Measurements from ENCODE around the gene TP53BP2. TPM values are rescaled to one million over a fixed set of nuclear protein-coding genes. Genes with fewer than 3 reads are reported as not detected.

The TP53BP2 gene
- total and polyA plus RNA-seq, 4 donors, result 3.9 to 26.8 (median 13.0) TPM

- peak in 1 of 2 donors; percentile 1 for TF ChIP-seq RAD21 (IDR thresholded peaks at IDR 0.05)
- TF ChIP-seq YY1 (IDR thresholded peaks at IDR 0.05), result peak; percentile 53
- TF ChIP-seq ZBTB33 (IDR thresholded peaks at IDR 0.05), result no peak
- TF ChIP-seq, protein P1, sequence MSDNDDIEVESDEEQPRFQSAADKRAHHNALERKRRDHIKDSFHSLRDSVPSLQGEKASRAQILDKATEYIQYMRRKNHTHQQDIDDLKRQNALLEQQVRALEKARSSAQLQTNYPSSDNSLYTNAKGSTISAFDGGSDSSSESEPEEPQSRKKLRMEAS (IDR thresholded peaks at IDR 0.05), result no peak
- peak in 1 of 2 donors; percentile 4 for TF ChIP-seq HNF4A (conservative IDR thresholded peaks at IDR 0.05)
- under 1% methylated on average over 69 of the region's 69 CpGs for WGBS
- no peaks in the 10 kb centered on the region for H3K27me3 ChIP-seq (ENCODE audit: control insufficient read depth in 4 of 4, insufficient read depth in 4 of 4, low read length in 3 of 4)
- no peaks in the 10 kb centered on the region for H3K9me3 ChIP-seq (ENCODE audit: control insufficient read depth in 4 of 4, low read length in 3 of 4)
- no peaks in the 10 kb centered on the region for H3K36me3 ChIP-seq (ENCODE audit: control insufficient read depth in 4 of 4, insufficient read depth in 3 of 4, low read depth in 1 of 4, low read length in 3 of 4)
- H3K9ac ChIP-seq (ENCODE audit: low read depth in 1 of 2, low read length in 2 of 2), result peak overlapping the region; percentile 91 to 97
- peak overlapping the region; percentile 86 to 99 for H3K27ac ChIP-seq (ENCODE audit: low read depth in 1 of 2, low read length in 2 of 2)
- peak overlapping the region; percentile 27 to 82 (median 60) for H3K4me3 ChIP-seq (ENCODE audit: low read depth in 1 of 3, low read length in 3 of 3)
- peaks cover 4 to 20% (median 5%) of the 10 kb centered on the region in 4 donors for H3K4me1 ChIP-seq (ENCODE audit: control insufficient read depth in 4 of 4, insufficient read depth in 4 of 4, low read length in 3 of 4)
- peak; percentile 67 for DNase-seq (ENCODE audit: low spot score)
Measured at GRCh38 chr1:223845037-223845809, 524 bp downstream of the TP53BP2 start.

GRCh38 chr1:223844787-223845036, 1.0 kb downstream of the TP53BP2 start:
- Histone ChIP-seq H3K27ac (ENCODE audit: low read depth in 1 of 2, low read length in 2 of 2) (peak overlapping the region; percentile 86 to 99), H3K4me3 (ENCODE audit: low read depth in 1 of 3, low read length in 3 of 3) (peak overlapping the region; percentile 27 to 82 (median 60)), H3K9ac (ENCODE audit: low read depth in 1 of 2, low read length in 2 of 2) (peak overlapping the region; percentile 91 to 97), H3K4me1 (ENCODE audit: control insufficient read depth in 4 of 4, insufficient read depth in 4 of 4, low read length in 3 of 4) (peaks cover 4 to 20% (median 5%) of the 10 kb centered on the region in 4 donors), H3K9me3 (ENCODE audit: control insufficient read depth in 4 of 4, low read length in 3 of 4) (no peaks in the 10 kb centered on the region), H3K27me3 (ENCODE audit: control insufficient read depth in 4 of 4, insufficient read depth in 4 of 4, low read length in 3 of 4) (no peaks in the 10 kb centered on the region), H3K36me3 (ENCODE audit: control insufficient read depth in 4 of 4, insufficient read depth in 3 of 4, low read depth in 1 of 4, low read length in 3 of 4) (no peaks in the 10 kb centered on the region)
- DNase-seq (ENCODE audit: low spot score), result peak; percentile 58
- WGBS, result under 1% methylated on average over 9 of the region's 9 CpGs
- TF ChIP-seq HNF4G (IDR thresholded peaks at IDR 0.05) (no peak), GABPA (IDR thresholded peaks at IDR 0.05 in 1 of 2, conservative IDR thresholded peaks at IDR 0.05 in 1 of 2) (no peak), FOXA1 (IDR thresholded peaks at IDR 0.05) (no peak), FOXA2 (IDR thresholded peaks at IDR 0.05) (no peak), REST (IDR thresholded peaks at IDR 0.05) (no peak), RXRA (IDR thresholded peaks at IDR 0.05) (no peak), YY1 (IDR thresholded peaks at IDR 0.05) (peak; percentile 68), JUND (IDR thresholded peaks at IDR 0.05) (no peak), RAD21 (IDR thresholded peaks at IDR 0.05) (peak in 1 of 2 donors; percentile 3), TAF1 (conservative IDR thresholded peaks at IDR 0.05) (no peak), ZBTB33 (IDR thresholded peaks at IDR 0.05) (no peak), CTCF (IDR thresholded peaks at IDR 0.05; ENCODE audit: low read depth, low read length, missing input control) (no peak), NR2F2 (IDR thresholded peaks at IDR 0.05) (no peak), EGR1 (IDR thresholded peaks at IDR 0.05; ENCODE audit: low read depth in 2 of 2) (no peak)
- TF ChIP-seq, protein P1 (IDR thresholded peaks at IDR 0.05), result no peak

All from liver (tissue), 9 donors.